Activated CD4-positive, alpha-beta T cell treated with anti-CD3 and anti-CD28 coated beads, Interleukin-2, Interleukin-6, amounts not matched to agents 100 ng/mL and 50 ng/mL, durations not matched to agents 16 hours and 8 hours (primary cell): ENCODE results near the gene AKAP7.
"Not testable (repeated sequence)": the region's sequence is repeated elsewhere in the genome, so short reads cannot be mapped to it uniquely, and the experiment has no call there.

Experiments used
- DNase-seq: peaks from one replicate; pipeline ENCODE4 v3.0.0-alpha.2; 2020

Gene AKAP7

DNA sequence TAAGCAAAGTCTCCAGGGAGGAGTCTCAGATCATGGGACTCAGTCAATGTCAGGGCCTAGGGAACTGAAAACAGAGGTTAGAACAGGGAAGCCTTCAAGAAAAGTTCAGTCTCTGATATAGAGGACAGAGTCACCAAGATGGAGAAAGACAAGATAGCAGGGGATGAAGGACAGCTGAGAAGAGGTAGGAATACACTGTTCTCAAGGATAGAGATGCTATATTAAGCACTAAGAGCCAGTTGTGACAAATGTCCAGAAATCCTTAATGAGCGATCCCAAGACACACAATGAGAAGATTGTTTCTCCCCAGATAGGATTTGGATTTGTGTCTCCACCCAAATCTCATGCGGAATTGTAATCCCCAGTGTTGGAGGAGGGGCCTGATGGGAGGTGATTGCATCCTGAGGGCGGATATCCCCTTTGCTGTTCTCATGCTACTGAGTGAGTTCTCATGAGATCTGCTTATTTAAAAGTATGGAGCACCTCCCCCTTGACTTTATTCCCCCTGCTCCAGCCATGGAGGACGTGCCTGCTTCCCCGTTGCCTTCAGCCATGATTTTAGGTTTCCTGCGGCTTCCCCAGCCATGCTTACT lies 168.2 kb downstream of the AKAP7 start:
- DNase-seq, result no peak

GRCh38 chr6:131305037-131305850 lies 170.0 kb downstream of the AKAP7 start:
- no peak for DNase-seq

- no peak for DNase-seq
Measured at GRCh38 chr6:131309437-131309836, 174.2 kb downstream of the AKAP7 start.

- no peak for DNase-seq
Measured at GRCh38 chr6:131314838-131315237, 179.6 kb downstream of the AKAP7 start.

DNA sequence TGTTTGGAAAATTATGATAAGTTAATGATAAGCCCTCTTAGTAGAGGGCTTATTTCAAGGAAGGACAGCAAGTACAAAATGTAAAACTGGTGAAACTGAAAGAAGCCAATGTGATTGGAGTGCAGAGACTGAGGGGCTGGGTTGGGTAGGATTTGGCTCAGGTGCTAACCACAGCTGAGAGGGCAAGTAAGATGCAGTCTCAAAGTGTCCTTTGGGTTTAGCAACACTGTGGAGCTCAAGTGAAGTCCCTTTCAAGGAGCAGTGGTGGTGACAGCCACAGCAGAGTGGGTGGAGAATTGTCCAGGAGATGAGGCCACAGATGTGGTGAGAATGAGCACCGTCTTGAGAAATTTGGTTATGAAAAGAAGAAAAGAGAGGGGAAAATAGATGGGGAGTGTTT lies 181.4 kb downstream of the AKAP7 start:
- DNase-seq, result no peak

DNA sequence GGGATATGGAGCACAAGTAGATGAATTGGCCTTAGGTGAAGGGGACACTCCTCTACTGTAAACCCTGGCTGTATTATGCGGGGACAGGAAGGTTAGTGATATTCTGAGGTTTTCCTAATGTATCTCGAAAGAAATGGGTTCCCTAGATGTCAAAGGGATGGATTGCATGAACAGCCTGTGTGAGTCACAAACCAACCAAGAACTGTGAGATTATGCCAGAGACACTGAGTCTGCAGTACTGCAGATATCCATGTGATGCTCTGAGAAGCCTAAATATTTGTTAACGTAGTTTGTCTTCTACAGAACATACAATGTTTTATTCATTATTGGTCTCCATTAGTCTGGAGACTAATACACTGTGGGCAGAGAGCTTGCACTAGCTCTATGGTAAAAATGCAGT lies 182.2 kb downstream of the AKAP7 start:
- DNase-seq, result no peak

GRCh38 chr6:131321589-131321988 lies 186.3 kb downstream of the AKAP7 start:
- no peak for DNase-seq

DNA sequence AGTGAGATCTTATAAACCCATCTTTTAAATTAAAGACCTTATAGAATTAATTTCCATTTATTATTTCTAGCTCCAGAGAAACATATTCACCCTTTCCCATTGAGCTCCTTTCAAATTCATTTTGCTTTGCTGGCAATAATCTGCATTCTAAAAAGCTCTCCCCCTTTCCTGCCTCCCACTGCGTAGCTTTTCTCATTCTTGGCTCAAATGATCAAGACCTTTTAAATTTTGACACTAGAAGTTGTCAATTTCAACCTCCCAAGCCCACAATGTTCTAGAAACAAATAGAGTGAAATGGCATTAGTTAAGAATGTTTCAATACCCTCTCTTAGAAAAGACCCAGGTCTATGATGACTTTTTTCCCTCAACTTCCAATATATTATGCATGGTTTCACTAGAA lies 186.9 kb downstream of the AKAP7 start:
- DNase-seq, result no peak

DNA sequence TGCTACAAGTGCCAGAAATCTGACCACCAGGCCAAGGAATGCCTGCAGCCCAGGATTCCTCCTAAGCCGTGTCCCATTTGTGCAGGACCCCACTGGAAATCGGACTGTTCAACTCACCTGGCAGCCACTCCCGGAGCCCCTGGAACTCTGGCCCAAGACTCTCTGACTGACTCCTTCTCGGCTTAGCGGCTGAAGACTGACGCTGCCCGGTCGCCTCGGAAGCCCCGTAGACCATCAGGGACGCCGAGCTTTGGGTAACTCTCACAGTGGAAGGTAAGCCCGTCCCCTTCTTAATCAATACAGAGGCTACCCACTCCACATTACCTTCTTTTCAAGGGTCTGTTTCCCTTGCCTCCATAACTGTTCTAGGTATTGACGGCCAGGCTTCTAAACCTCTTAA lies 190.4 kb downstream of the AKAP7 start:
- not testable (repeated sequence) for DNase-seq

DNA sequence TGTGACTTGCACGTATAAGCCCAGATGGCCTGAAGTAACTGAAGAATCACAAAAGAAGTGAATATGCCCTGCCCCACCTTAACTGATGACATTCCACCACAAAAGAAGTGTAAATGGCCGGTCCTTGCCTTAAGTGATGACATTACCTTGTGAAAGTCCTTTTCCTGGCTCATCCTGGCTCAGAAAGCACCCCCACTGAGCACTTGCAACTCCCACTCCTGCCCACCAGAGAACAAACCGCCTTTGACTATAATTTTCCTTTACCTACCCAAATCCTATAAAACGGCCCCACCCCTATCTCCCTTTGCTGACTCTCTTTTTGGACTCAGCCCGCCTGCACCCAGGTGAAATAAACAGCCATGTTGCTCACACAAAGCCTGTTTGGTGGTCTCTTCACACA lies 193.5 kb downstream of the AKAP7 start:
- DNase-seq, result not testable (repeated sequence)

DNA sequence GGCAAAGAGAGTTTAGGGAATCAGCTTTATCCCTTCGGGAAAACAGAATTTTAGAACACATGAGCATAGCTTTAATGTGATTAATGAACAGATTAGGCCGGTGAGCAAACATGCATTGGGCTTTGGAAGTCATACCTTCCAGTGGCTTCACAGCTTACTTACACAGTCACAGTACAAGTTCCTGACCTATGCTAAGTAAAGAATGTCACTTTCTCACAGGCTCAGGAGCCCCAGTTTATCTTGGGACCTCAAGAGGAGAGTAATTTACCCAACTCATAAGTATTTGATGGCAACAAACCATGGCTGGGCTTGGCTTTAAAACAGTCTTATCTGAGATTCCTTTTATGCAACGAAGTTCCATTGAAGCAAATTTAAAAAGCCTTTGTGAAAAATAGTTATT lies 195.9 kb downstream of the AKAP7 start:
- DNase-seq, result no peak

DNA sequence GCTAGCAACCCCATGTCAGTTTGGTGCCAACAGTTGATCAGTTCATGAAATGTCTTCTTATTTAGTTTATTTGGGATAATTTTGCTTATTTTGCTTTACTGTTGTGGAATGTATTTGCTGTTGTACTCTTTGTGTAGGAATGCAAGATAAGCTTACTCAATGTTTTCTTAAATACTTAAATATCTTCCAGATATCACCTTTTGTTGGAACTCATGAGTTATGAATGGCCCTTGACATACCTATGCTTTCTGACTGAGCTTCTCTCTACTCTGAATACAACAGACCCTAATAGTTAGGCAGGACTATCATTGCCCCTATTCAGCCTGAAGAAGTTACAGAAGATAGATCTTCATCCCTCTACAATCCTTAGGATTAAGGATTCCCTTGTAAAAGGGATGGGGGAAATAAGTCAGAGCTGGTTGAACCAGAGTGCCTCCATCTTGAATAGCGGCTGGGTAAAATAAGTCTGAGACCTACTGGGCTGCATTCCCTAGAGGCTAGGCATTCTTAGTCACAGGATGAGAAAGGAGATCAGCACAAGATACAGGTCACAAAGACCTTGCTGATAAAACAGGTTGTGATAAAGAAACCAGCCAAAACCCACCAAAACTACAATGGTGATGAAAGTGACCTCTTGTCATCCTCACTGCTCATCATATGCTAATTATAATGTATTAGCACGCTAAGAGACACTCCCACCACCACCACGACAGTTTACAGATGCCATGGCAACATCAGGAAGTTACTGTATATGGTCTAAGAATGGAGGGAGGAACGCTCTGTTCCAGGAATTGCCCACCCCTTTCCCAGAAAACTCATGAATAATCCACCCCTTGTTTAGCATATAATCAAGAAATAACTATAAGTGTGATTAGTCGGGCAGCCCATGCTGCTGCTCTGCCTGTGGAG lies 196.9 kb downstream of the AKAP7 start:
- no peak for DNase-seq
